Astrocyte of the spinal cord (primary cell): Measurements from ENCODE around the gene CELSR1.

Source experiments
- DNase-seq: peaks from one replicate; pipeline ENCODE4 v3.0.0; 2011; ENCODE audit warnings: low read depth, low spot score
- H3K4me3 ChIP-seq: 2 replicates; pipeline ENCODE4 v1.5.1; 2011; ENCODE audit warnings: low read depth, mild to moderate bottlenecking, low read length, moderate library complexity
- in situ Hi-C: cut with HindIII; loops from 2 replicates; pipeline ENCODE4 v1.10.0; 2017; ENCODE audit warnings: low sequenced_read_pairs
- TF ChIP-seq, protein P1 (sequence below): IDR thresholded peaks from 2 replicates; pipeline ENCODE4 v1.5.1; 2012; ENCODE audit warnings: low read depth, mild to moderate bottlenecking, low read length, inconsistent platforms

Gene CELSR1

DNA sequence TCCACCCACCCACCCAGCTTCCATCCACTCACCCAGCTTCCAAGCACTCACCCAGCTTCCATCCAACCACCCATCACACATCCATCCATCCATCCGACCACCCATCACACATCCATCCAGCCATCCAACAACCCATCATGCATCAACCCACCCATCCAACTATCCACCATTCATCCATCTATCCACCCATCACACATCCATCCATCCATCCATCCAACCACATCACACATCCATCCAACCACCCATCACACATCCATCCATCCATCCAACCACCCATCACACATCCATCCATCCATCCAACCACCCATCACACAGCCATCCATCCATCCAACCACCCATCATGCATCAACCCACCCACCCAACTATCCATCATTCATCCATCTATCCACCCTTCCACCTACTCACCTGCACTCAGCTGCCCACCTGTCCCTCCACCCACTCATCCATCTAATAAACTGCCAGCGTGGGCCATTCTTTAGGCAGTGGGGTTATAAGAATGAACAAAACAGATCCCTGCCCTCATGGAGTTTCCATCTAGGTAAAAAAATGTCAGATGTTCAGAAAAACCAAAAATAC lies 88.2 kb downstream of the CELSR1 start:
- in situ Hi-C loops: no loop called here
- no peak overlapping the region for H3K4me3 ChIP-seq
- TF ChIP-seq, protein P1, sequence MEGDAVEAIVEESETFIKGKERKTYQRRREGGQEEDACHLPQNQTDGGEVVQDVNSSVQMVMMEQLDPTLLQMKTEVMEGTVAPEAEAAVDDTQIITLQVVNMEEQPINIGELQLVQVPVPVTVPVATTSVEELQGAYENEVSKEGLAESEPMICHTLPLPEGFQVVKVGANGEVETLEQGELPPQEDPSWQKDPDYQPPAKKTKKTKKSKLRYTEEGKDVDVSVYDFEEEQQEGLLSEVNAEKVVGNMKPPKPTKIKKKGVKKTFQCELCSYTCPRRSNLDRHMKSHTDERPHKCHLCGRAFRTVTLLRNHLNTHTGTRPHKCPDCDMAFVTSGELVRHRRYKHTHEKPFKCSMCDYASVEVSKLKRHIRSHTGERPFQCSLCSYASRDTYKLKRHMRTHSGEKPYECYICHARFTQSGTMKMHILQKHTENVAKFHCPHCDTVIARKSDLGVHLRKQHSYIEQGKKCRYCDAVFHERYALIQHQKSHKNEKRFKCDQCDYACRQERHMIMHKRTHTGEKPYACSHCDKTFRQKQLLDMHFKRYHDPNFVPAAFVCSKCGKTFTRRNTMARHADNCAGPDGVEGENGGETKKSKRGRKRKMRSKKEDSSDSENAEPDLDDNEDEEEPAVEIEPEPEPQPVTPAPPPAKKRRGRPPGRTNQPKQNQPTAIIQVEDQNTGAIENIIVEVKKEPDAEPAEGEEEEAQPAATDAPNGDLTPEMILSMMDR: no peak

DNA sequence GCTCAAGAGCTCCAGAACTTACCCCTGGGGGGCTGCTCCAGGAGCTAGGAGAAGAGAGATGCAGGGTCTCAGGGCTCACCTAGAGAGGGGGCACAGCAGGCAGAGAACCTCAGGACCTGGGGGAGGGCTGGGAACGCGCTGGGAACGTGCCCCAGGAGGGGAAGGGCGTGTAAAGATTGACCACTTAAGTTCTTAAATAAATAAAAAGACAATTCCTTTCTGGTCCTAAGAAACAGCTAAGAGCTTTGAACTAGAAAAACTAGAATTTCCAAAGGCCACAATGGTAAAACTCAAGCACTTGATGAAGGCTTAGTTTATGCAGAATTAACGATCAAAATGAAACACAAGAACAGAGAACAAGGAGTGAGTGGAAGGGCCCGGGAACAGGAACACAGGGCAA lies 89.1 kb downstream of the CELSR1 start:
- TF ChIP-seq, protein P1: no peak
- DNase-seq: no peak
- in situ Hi-C loops: no loop called here
- no peak overlapping the region for H3K4me3 ChIP-seq

More for the DNA sequence above, 88.2 kb downstream of the CELSR1 start:
- DNase-seq: no peak

DNA sequence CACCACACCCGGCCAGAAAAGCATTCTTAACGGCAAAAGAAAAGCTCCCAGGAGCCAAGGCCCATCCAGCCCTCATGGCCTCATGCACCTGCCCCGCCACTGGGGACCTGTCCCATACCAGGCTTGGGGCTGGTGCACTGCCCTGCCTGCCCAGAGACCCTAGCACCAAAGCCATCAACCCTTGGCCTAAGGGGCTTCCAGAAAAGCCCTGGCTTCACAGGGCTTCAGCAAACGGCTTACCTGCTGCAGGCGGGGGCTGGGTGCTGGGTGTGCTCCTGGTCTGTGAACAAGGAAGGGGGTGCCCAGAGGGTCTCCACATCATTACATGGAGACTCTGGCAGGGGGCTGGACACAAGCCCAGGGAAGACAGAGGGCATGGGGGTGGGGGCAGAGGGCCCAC lies 89.5 kb downstream of the CELSR1 start:
- in situ Hi-C loops: no loop called here
- H3K4me3 ChIP-seq: no peak overlapping the region
- no peak for DNase-seq
- TF ChIP-seq, protein P1: no peak

DNA sequence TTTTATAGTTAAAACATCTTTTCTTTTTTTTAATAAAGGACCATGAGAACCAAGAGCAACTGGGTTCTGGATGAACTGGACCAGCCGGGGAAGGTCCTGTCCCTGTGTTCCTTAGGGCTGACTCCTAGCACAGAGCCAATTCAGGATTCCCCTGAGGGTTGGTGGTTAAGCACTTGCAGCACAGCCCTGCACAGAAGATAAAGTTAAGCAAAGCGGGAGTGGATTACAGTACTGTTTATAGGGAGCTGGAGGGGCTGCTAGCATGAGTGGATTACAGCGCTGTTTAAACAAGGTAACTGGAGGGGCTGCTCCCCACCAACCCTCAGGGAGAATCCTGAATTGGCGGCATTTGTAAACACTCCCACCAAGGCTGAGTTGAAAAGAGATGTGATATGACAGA lies 90.6 kb downstream of the CELSR1 start:
- in situ Hi-C loops: no loop called here
- DNase-seq: no peak
- TF ChIP-seq, protein P1: no peak
- H3K4me3 ChIP-seq: no peak overlapping the region

DNA sequence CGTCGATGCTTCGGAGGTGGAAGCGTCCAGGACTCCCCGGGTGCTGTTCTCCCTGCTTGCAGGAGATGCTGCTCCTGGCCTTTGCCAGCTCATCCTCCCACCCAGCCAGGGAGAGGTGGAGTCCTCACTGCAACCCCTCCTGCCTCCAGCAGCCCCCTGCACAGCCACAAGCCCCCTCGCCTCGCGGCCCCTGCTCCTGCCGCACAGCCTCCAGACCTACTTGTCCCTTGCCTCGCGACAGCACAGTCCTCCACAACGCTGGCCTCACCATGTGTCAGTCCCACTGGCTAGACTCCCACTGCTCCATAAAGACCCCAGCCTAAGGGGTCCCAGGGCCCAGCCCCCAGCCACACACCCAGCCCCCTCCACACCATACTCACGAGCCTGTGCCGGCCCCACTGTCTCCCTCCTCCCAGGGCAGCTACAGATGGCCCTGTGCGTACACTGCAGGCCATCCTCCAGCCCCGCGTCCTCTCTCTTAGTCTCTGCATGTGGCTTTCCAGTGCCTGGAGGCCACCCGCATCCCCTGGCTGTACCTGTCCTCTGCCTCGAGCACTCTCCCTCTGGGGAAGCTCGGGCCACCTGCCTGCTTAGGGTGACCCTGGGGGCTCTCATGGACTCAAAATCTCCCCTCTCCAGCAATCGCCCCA lies 91.5 kb downstream of the CELSR1 start:
- TF ChIP-seq, protein P1: no peak
- in situ Hi-C loops: no loop called here
- no peak overlapping the region for H3K4me3 ChIP-seq
- DNase-seq: no peak

DNA sequence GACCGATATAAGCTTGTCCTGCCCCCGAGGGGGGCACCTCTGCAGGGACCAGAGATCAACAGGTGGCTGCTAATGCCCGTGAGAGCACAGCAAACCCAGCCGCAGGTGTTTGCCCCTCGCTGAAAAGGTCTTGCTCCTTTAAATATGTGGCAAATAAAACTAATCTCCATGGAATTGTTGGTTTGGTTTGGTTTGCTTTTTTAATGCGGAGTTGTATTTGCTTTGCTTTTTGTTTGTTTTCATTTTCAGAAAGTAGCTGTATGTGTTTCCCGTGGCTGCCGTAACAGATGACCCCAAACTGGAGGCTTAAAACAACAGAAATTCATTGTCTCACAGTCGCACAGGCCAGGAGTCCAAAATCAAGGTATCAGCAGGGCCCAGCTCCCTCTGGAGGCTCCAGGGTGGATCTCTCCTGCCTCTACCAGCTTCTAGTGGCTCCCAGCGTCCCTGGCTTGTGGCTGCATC lies 93.0 kb downstream of the CELSR1 start:
- in situ Hi-C loops: no loop called here
- TF ChIP-seq, protein P1: peak; percentile 23
- no peak overlapping the region for H3K4me3 ChIP-seq
- no peak for DNase-seq
